K562 (cell line): ENCODE measurements around the gene WASF2.

Experiments used
- CTCF ChIP-seq, 3 experiments: IDR thresholded peaks in 2 of 3; conservative IDR thresholded peaks in 1 of 3; 2 replicates each; pipeline ENCODE4 v1.5.1; 2011 to 2012; ENCODE audit warnings: low read length in 3 of 3, mild to moderate bottlenecking in 3 of 3, control low read depth in 2 of 3, improper control_type of control experiment in 1 of 3, inconsistent platforms in 1 of 3, low read depth in 1 of 3, mixed read lengths in 1 of 3, moderate library complexity in 1 of 3; ENCODE audit not compliant: insufficient read depth in 2 of 3
- EZH2 ChIP-seq: IDR thresholded peaks from 2 replicates; pipeline ENCODE4 v1.6.1; 2012; ENCODE audit warnings: low read depth, mild to moderate bottlenecking, inconsistent platforms, low read length, borderline replicate concordance
- RAD51 ChIP-seq: fragments of 450-650 bp; IDR thresholded peaks from 2 replicates; pipeline ENCODE4 v1.7.1; 2016; ENCODE audit warnings: low read depth, mild to moderate bottlenecking, borderline replicate concordance
- RBM17 ChIP-seq: fragments of 200-400 bp; formaldehyde crosslinking; IDR thresholded peaks from 2 replicates; pipeline ENCODE4 v1.6.1; 2017; ENCODE audit warnings: low read depth, mild to moderate bottlenecking, low read length, borderline replicate concordance
- THRAP3 ChIP-seq: fragments of 450-650 bp; IDR thresholded peaks from 2 replicates; pipeline ENCODE4 v1.6.1; 2016; ENCODE audit warnings: mild to moderate bottlenecking, inconsistent platforms, borderline replicate concordance
- ZBTB34 ChIP-seq: fragments of 250-450 bp; sonication (Bioruptor Pico); IDR thresholded peaks from 2 replicates; pipeline ENCODE4 v1.8.0; 2021; ENCODE audit warnings: mild to moderate bottlenecking, moderate library complexity
- ZBTB8A ChIP-seq: fragments of 450-650 bp; IDR thresholded peaks from 2 replicates; pipeline ENCODE4 v1.6.1; 2018; ENCODE audit warnings: mild to moderate bottlenecking, moderate library complexity; ENCODE audit not compliant: partially characterized antibody
- ZNF133 ChIP-seq: fragments of 250-450 bp; sonication (Bioruptor Pico); IDR thresholded peaks from 2 replicates; pipeline ENCODE4 v1.4.0; 2020; ENCODE audit warnings: mild to moderate bottlenecking
- ZNF23 ChIP-seq: fragments of 250-450 bp; sonication (Bioruptor Pico); IDR thresholded peaks from 2 replicates; pipeline ENCODE4 v1.4.0; 2020; ENCODE audit warnings: mild to moderate bottlenecking

GRCh38 chr1:27413004-27413403, 77.0 kb downstream of the WASF2 start:
- no peak for TF ChIP-seq CTCF (IDR thresholded peaks at IDR 0.05 in 2 of 3, conservative IDR thresholded peaks at IDR 0.05 in 1 of 3; ENCODE audit: insufficient read depth in 2 of 3, low read depth in 1 of 3, low read length in 3 of 3)
- no peak for TF ChIP-seq ZNF133 (CRISPR knock-in tag)
- TF ChIP-seq THRAP3: no peak
- TF ChIP-seq ZNF23 (CRISPR knock-in tag): no peak
- no peak for TF ChIP-seq RAD51
- no peak for TF ChIP-seq ZBTB34 (CRISPR knock-in tag)
- TF ChIP-seq EZH2: no peak
- TF ChIP-seq RBM17: no peak
- TF ChIP-seq ZBTB8A: no peak
